NCI-H2081 (cell line): Measurements from ENCODE around the gene HRH2.
A peak's percentile ranks its signal among the peaks of the same experiment; 100 is the strongest.

ENCODE experiments used
- DNase-seq, 2 experiments: peaks; one replicate each; lab custom pipeline; 2025; lab: John Stamatoyannopoulos, UW

The HRH2 gene

GRCh38 chr5:175675873-175676272, 18.0 kb downstream of the HRH2 start:
- no peak for DNase-seq

GRCh38 chr5:175677571-175677970, 19.7 kb downstream of the HRH2 start:
- DNase-seq = no peak

- DNase-seq = no peak
Observed at GRCh38 chr5:175678074-175678473, 20.2 kb downstream of the HRH2 start.

GRCh38 chr5:175679411-175679810, 21.5 kb downstream of the HRH2 start:
- no peak for DNase-seq

- no peak for DNase-seq
Observed at GRCh38 chr5:175680020-175680419, 22.1 kb downstream of the HRH2 start.

- no peak for DNase-seq
Observed at GRCh38 chr5:175680463-175680862, 22.6 kb downstream of the HRH2 start.

GRCh38 chr5:175681045-175681967, 23.4 kb downstream of the HRH2 start:
- DNase-seq = peak in 1 of 2 experiments; percentile 4

- DNase-seq = no peak
Observed at GRCh38 chr5:175681968-175682340, 24.1 kb downstream of the HRH2 start.

- DNase-seq = no peak
Observed at GRCh38 chr5:175682664-175683063, 24.8 kb downstream of the HRH2 start.

- DNase-seq = no peak
Observed at GRCh38 chr5:175683231-175683630, 25.4 kb downstream of the HRH2 start.

- DNase-seq = no peak
Observed at GRCh38 chr5:175683921-175684320, 26.1 kb downstream of the HRH2 start.

- DNase-seq = no peak
Observed at GRCh38 chr5:175684931-175685330, 27.1 kb downstream of the HRH2 start.

- DNase-seq = no peak
Observed at GRCh38 chr5:175685701-175686350, 28.0 kb downstream of the HRH2 start.

GRCh38 chr5:175686396-175686795, 28.5 kb downstream of the HRH2 start:
- DNase-seq = no peak

GRCh38 chr5:175686826-175687225, 29.0 kb downstream of the HRH2 start:
- no peak for DNase-seq

- no peak for DNase-seq
Observed at GRCh38 chr5:175687231-175687701, 29.4 kb downstream of the HRH2 start.

GRCh38 chr5:175688352-175689146, 30.7 kb downstream of the HRH2 start:
- no peak for DNase-seq

- DNase-seq = no peak
Observed at GRCh38 chr5:175689147-175689991, 31.5 kb downstream of the HRH2 start.

- no peak for DNase-seq
Observed at GRCh38 chr5:175690025-175690424, 32.2 kb downstream of the HRH2 start.

- DNase-seq = no peak
Observed at GRCh38 chr5:175690586-175690985, 32.7 kb downstream of the HRH2 start.

- no peak for DNase-seq
Observed at GRCh38 chr5:175691761-175692160, 33.9 kb downstream of the HRH2 start.
